B cell (primary cell): Measurements from ENCODE around the gene TSPAN10.

Source experiments
- CTCF ChIP-seq: fragments of 200-600 bp; IDR thresholded peaks from one replicate; pipeline ENCODE4 v1.8.0; 2022; ENCODE audit warnings: antibody characterized with exemption, mild to moderate bottlenecking
- EZH2 ChIP-seq: IDR thresholded peaks from 2 replicates; pipeline ENCODE4 v1.6.1; 2012; ENCODE audit warnings: borderline replicate concordance, low read depth, mild to moderate bottlenecking, moderate library complexity, low read length; ENCODE audit not compliant: insufficient read depth, poor library complexity, severe bottlenecking

DNA sequence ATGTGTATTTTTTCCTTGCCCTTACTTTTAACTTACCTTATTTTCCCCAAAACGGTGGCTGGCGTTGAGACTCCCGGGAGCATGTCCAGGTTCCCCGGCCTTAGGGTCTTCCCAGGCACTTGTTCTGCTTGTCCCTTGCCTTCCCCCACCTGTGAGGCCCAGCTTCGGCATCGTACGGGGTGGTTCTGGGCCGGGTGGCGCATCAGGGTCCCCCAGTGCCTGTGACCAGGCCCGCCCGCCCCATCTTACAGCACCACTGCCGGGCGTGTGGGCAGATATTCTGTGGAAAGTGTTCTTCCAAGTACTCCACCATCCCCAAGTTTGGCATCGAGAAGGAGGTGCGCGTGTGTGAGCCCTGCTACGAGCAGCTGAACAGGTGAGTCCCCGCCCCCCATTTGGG, 54.2 kb downstream of the TSPAN10 start:
- no peak for TF ChIP-seq CTCF
- TF ChIP-seq EZH2, result no peak
